T-helper 22 cell (primary cell): Measurements from ENCODE around the gene KRTAP21-2.
"Not testable (repeated sequence)": the region's sequence is repeated elsewhere in the genome, so short reads cannot be mapped to it uniquely, and the experiment has no call there.

Experiments
- DNase-seq: peaks from one replicate; pipeline ENCODE4 v3.0.0-alpha.2; 2020; ENCODE audit warnings: low read depth

The KRTAP21-2 gene

GRCh38 chr21:30747159-30747558 is at the start of gene KRTAP21-2:
Gene KRTAP21-2, minus strand, starts transcription at chr21:30747259. Its CDS starts 57 bp downstream, at chr21:30747202.
- DNase-seq = no peak

GRCh38 chr21:30793581-30794314 is 46.7 kb upstream of the KRTAP21-2 start:
- DNase-seq = no peak

- DNase-seq = no peak
Observed at GRCh38 chr21:30779249-30779648, 32.2 kb upstream of the KRTAP21-2 start.

- DNase-seq = no peak
Observed at GRCh38 chr21:30769724-30770431, 22.8 kb upstream of the KRTAP21-2 start.

- no peak for DNase-seq
Observed at GRCh38 chr21:30760776-30761175, 13.7 kb upstream of the KRTAP21-2 start.

- DNase-seq = no peak
Observed at GRCh38 chr21:30758306-30758705, 11.2 kb upstream of the KRTAP21-2 start.

GRCh38 chr21:30755328-30755727 is 8.3 kb upstream of the KRTAP21-2 start, which contains the start of gene KRTAP21-1:
Gene KRTAP21-1, minus strand, starts transcription at chr21:30755428. Its CDS starts 50 bp downstream, at chr21:30755378.
- not testable (repeated sequence) for DNase-seq

GRCh38 chr21:30740462-30740861 is 6.6 kb downstream of the KRTAP21-2 start:
- DNase-seq = no peak

GRCh38 chr21:30733026-30733425 is 14.0 kb downstream of the KRTAP21-2 start:
- no peak for DNase-seq

GRCh38 chr21:30726726-30727125 is 20.3 kb downstream of the KRTAP21-2 start:
- DNase-seq = no peak

- no peak for DNase-seq
Observed at GRCh38 chr21:30719401-30719800, 27.7 kb downstream of the KRTAP21-2 start.

- no peak for DNase-seq
Observed at GRCh38 chr21:30718239-30718909, 28.7 kb downstream of the KRTAP21-2 start, which contains the start of gene KRTAP21-3. Gene KRTAP21-3, minus strand, starts transcription at chr21:30718777. Its CDS starts 18 bp downstream, at chr21:30718759.

GRCh38 chr21:30717105-30717504 is 30.0 kb downstream of the KRTAP21-2 start:
- DNase-seq = no peak

- no peak for DNase-seq
Observed at GRCh38 chr21:30714946-30715345, 32.1 kb downstream of the KRTAP21-2 start.

GRCh38 chr21:30714456-30714855 is 32.6 kb downstream of the KRTAP21-2 start:
- no peak for DNase-seq

- DNase-seq = no peak
Observed at GRCh38 chr21:30713766-30714165, 33.3 kb downstream of the KRTAP21-2 start.

GRCh38 chr21:30710499-30710898 is 36.6 kb downstream of the KRTAP21-2 start:
- no peak for DNase-seq

- no peak for DNase-seq
Observed at GRCh38 chr21:30707409-30707808, 39.6 kb downstream of the KRTAP21-2 start.
